Right renal cortex interstitium (tissue), 3 donors: ENCODE measurements around the gene PLEKHH2. TPM values are rescaled to one million over a fixed set of nuclear protein-coding genes. Genes with fewer than 3 reads are reported as not detected.

Experiments
- DNase-seq, 3 donors: peaks; one replicate each; pipeline ENCODE4 v3.0.0-alpha.2; 2013; ENCODE audit warnings: low read depth in 3 of 3, low spot score in 2 of 3
- polyA plus RNA-seq, 3 donors: library from polyadenylated mRNA; unstranded; fragments of 120-200 nt; gene quantifications; one replicate each; pipeline ENCODE4 v1.2.1, GENCODE V29; 2013; ENCODE audit not compliant: insufficient read length in 3 of 3

PLEKHH2 gene
- polyA plus RNA-seq, 3 donors: 18.9 to 29.2 (median 20.1) TPM

DNA sequence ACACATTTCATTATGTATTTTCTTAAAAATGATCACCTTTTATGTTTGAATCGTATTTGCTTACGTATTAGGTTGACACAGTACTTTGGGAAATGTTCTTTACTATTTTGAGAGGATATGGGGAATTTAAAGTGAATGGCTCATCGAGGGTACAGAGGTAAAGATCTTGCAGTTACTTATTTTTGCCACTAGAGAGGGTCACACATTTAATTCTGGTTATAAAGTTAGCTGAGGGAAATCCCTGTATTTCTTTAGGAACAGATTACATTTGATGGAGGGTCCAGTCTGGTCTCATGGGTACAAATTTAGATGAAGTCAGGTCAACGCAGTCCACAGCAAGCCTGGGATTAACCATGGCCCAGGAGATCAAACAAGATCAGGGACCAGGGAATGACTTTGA, 161.2 kb downstream of the PLEKHH2 start:
- no peak for DNase-seq

DNA sequence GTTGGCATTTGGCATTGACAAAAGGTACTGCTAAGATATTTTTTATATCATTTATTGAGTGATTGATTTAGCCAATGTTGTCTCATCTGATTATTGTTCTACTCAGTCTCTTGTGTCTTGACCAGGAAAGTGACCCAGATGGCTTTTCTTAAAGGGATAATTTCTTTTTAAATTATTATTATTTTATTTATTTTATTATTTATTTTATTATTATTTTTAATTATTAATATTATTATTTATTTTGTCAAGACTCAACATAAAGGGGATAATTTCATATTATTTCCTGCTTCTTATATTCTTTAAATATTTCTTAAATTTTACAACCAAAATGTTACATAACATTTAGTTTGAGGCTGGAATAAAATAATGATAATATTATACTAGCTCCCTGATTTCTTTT, 163.8 kb downstream of the PLEKHH2 start:
- DNase-seq: no peak

DNA sequence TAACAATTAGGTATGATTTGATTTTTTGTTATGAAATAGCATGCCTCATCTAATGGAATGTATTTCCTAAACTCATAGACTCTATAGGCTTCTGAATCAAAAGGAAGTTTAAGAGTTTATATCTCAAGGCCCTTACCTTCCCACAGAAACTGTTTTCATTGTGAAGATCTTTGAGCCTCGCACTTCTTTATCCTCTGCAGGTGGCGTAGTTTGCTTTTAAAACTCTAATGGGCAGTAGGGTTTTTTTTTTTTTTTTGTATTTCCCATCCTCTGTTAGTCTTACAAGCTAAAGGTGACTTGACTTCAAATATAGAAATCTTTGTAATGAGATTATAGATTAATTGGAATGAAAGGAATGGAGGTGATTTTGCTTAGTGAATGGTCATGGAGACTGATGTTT, 165.1 kb downstream of the PLEKHH2 start:
- DNase-seq: no peak

DNA sequence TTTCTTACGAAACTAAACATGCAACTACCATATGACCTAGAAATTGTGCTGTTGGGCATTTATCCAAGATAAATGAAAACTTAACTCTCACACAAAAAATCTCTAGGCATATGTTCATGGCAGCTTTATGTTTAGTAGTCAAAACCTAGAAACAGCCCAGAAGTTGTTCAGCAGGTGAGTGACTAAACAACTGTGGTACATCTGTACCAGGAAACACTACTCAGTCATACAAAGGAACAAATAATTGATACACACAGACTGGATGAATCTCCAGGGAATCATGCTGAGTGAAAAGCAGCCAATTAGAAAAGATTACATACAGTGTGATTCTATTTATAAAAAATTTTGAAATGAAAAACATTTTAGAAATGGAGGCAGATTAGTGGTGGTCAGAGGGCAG, 166.1 kb downstream of the PLEKHH2 start:
- DNase-seq: no peak

DNA sequence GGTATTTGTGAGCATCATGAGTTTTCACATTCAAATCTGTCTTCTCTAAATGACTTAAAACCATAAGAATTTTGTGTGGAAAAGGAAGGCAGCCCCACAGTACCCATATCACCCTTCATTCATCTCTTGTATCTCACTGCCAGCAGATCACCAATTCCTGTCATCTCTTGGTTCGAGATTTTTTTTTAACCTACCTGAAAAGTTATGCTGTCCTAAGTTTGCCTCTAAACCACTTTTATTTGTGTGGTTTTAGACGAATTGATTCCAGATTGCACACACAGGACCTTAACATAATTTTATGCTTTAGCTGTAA, 169.6 kb downstream of the PLEKHH2 start:
- no peak for DNase-seq

DNA sequence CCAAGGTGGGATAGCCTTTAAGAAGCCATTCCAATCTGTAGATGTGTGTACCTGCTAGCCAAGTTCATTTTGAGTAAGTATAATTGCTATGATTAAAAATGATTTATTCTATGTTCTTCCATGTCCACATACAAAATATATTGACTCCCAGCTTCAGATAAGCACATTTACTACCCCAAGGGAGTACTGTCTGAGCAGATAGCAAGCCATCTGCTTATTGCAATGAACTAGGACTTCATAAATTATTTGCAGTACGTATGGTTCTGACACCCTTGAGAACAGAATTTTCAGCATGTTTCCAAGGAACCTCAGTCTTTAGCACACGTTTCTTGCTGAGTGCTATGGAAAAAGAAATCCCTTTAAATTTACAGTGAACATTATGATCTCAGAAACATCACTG, 173.4 kb downstream of the PLEKHH2 start:
- no peak for DNase-seq

DNA sequence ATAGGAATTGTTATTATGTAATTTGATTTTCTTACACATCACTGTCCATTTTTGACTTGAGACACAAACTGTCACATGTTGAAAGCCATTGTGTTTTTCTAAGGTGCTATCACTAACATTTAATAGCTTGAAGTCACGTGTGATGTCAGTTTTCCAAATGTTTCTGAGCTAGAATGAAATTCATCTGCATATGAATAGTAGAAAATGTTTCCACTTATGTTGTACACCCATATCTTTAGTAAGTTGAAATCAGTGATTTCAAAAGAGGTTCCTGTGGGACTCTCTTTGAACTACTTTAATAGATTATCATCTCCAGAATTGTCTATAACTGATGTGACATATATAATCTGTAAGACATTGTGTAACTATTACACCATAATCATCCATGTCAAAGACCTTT, 173.8 kb downstream of the PLEKHH2 start:
- no peak for DNase-seq

DNA sequence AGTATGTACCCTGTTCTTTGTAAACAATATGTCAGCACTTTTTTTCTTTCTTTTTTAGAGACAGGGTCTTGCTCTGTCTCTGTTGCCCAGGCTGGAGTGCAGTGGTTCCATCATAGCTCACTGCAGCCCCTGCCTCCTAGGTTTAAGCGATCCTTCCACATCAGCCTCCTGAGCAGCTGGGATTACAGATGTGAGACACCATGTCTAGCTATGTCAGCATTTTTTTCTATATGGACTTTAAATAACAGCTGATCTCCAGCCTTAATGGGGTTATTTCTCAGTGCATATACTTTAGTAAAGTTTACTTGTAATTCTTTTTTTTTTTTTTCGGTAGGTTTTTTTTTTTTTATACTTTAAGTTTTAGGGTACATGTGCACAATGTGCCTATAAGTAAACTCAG, 174.9 kb downstream of the PLEKHH2 start:
- DNase-seq: no peak

DNA sequence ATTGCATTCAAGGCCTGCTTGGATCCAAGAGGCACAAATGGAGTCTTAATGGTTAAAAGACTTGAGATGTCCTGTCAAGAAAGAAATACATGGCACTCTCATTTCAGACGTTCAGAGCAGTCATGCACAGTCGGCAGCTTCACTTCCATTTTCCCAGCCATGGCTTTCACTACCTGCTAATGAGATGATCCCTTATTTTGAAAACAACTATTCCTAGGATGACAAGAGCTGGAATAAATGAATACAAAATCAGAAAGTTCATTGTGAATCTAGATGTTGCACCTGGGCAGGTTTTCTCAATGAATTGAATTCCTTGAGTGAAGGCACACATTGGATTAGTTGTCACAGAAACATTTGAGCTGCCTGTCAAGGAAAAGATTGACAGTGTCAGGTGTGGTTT, 175.9 kb downstream of the PLEKHH2 start:
- DNase-seq: no peak

DNA sequence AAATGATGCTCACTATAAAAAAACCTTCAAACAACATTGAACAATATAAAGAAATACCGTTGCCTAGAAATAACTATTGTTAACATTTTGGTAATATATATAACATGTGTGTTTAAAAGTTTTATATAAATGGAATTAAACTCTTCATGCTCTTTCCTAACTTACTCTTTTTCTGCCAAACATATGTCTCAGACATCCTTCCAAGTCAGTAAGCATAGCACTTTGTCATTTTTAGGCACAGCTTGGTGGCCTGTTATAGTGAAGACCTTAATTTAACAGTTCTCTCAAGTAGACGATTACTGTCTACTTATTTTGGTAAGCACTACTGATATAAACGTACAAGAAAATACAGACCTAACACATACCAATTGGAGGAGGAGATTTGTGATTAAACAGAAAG, 177.7 kb downstream of the PLEKHH2 start:
- no peak for DNase-seq

Other genes with a start within 250 kb of the PLEKHH2 start
- gene THADA, start 41.2 kb upstream of the PLEKHH2 start, polyA plus RNA-seq: 10 to 100 TPM; 33.6 to 35.1 (median 34.5) TPM
- 1 to 10 TPM; 2.8 to 5.2 (median 4.8) TPM for gene C1GALT1C1L, start 39.2 kb downstream of the PLEKHH2 start, polyA plus RNA-seq
- 10 to 100 TPM; 77.1 to 99.1 (median 84.2) TPM for gene DYNC2LI1, start 136.8 kb downstream of the PLEKHH2 start, polyA plus RNA-seq
- gene ABCG5, start 201.6 kb downstream of the PLEKHH2 start, polyA plus RNA-seq: under 1 TPM; 0.31 to 0.55 (median 0.50) TPM
- 1 to 10 TPM in 1 of 3 donors, under 1 TPM in 2; 0.75 to 1.2 (median 0.79) TPM for gene ABCG8, start 201.7 kb downstream of the PLEKHH2 start, polyA plus RNA-seq